Left lung (tissue), 10 donors: ENCODE data around the gene CAMLG. TPM values are rescaled to one million over a fixed set of nuclear protein-coding genes. Genes with fewer than 3 reads are reported as not detected.
"Not testable (repeated sequence)": the region's sequence is repeated elsewhere in the genome, so short reads cannot be mapped to it uniquely, and the experiment has no call there.

Source experiments
- ATAC-seq: fragments of 200-7000 bp; cut with Tn5 transposase; one replicate; pipeline ENCODE4 v1.9.1; 2020; ENCODE audit warnings: moderate library complexity
- DNase-seq, 4 donors: peaks; one replicate each; pipeline ENCODE4 v3.0.0-alpha.2; 2013 to 2020
- H3K27ac ChIP-seq, 2 donors: fragments of 200-600 bp; sonication (generic) in 1 of 2; one replicate each; pipeline versions ENCODE4 v1.5.0 to v1.8.0; 2020 to 2021
- H3K27me3 ChIP-seq, 2 donors: fragments of 200-600 bp; sonication (generic) in 1 of 2; one replicate each; pipeline versions ENCODE4 v1.5.0 to v1.8.0; 2020 to 2021
- H3K36me3 ChIP-seq, 2 donors: fragments of 200-600 bp; sonication (generic) in 1 of 2; one replicate each; pipeline versions ENCODE4 v1.5.0 to v1.8.0; 2020 to 2021
- H3K4me1 ChIP-seq, 2 donors: fragments of 200-600 bp; one replicate each; pipeline ENCODE4 v1.8.0; 2021
- H3K4me3 ChIP-seq, 2 donors: fragments of 200-600 bp; sonication (generic) in 1 of 2; one replicate each; pipeline versions ENCODE4 v1.5.0 to v1.8.0; 2020 to 2021; ENCODE audit warnings: mild to moderate bottlenecking in 1 of 2
- H3K9me3 ChIP-seq, 2 donors: fragments of 200-600 bp; sonication (generic) in 1 of 2; one replicate each; pipeline versions ENCODE4 v1.5.0 to v1.8.0; 2020 to 2021
- CTCF ChIP-seq, 2 donors: fragments of 200-600 bp; sonication (generic) in 1 of 2; IDR thresholded peaks; one replicate each; pipeline versions ENCODE4 v1.5.0 to v1.8.0; 2021; ENCODE audit warnings: antibody characterized with exemption in 2 of 2
- intact Hi-C, 2 donors: fragments of 100-400 bp; cut with DNase I; formaldehyde crosslinking; loops; one replicate each; pipeline versions ENCODE4 v1.11.2 to v1.14.2; 2022
- polyA plus RNA-seq, 6 donors: library from polyadenylated mRNA; unstranded; fragments of 120-200 nt; gene quantifications; one replicate each; pipeline ENCODE4 v1.2.1, GENCODE V29; 2013; ENCODE audit not compliant: insufficient read length in 6 of 6
- total RNA-seq, 2 donors: library from RNA; stranded (reverse); fragmentation: NEBNext Ultra II Directional; extraction: Animal tissue kit (Norgen Biotek cat#: 25700); gene quantifications; one replicate each; pipeline ENCODE4 v1.2.1, GENCODE V29; 2021
- donor health status: DM: no; HTN: yes; CAD: no.
- donor health status: DM: no; HTN: no; CAD: no.

Gene CAMLG
- total and polyA plus RNA-seq, 8 donors = 23.6 to 71.6 (median 67.6) TPM

- peak overlapping the region; percentile 79 to 94 for H3K4me3 ChIP-seq
- no peaks in the 10 kb centered on the region for H3K9me3 ChIP-seq
- DNase-seq = no peak
- TF ChIP-seq CTCF (IDR thresholded peaks at IDR 0.05) = no peak
- peak; percentile 34 for ATAC-seq
- peaks cover 11 to 39% of the 10 kb centered on the region in 2 donors for H3K4me1 ChIP-seq
- no peaks in the 10 kb centered on the region for H3K36me3 ChIP-seq
- H3K27ac ChIP-seq = peak overlapping the region; percentile 34 to 82
- no peaks in the 10 kb centered on the region for H3K27me3 ChIP-seq
- intact Hi-C loops = no loop called here
Observed at GRCh38 chr5:134758176-134758503, 19.8 kb downstream of the CAMLG start.

GRCh38 chr5:134758504-134759341, 20.4 kb downstream of the CAMLG start, which contains the start of gene DDX46:
Gene DDX46 (plus strand): TSS chr5:134758779. CDS start chr5:134758939, 160 bp downstream.
- peak; percentile 78 to 81 for TF ChIP-seq CTCF (IDR thresholded peaks at IDR 0.05)
- H3K27me3 ChIP-seq = no peaks in the 10 kb centered on the region
- ATAC-seq (peak; percentile 100), DNase-seq (peak; percentile 85 to 99 (median 94))
- peak within 1 kb of the TSS; percentile 34 to 82 for H3K27ac ChIP-seq
- H3K4me1 ChIP-seq = peaks cover 11 to 43% of the 10 kb centered on the region in 2 donors
- peaks cover 0 to 4% of the 10 kb centered on the region in 2 donors for H3K36me3 ChIP-seq
- H3K9me3 ChIP-seq = no peaks in the 10 kb centered on the region
- intact Hi-C loops = no loop called here
- peak within 1 kb of the TSS; percentile 79 to 94 for H3K4me3 ChIP-seq

GRCh38 chr5:134767528-134768291, 29.4 kb downstream of the CAMLG start:
- peaks cover 0 to 94% of the 10 kb centered on the region in 2 donors for H3K36me3 ChIP-seq
- H3K4me1 ChIP-seq = not testable (repeated sequence)

GRCh38 chr5:134769206-134769605, 30.9 kb downstream of the CAMLG start:
- ATAC-seq = no peak
- intact Hi-C loops = no loop called here
- H3K36me3 ChIP-seq = peaks cover 0 to 100% of the 10 kb centered on the region in 2 donors
- no peak overlapping the region for H3K27ac ChIP-seq
- no peaks in the 10 kb centered on the region for H3K9me3 ChIP-seq
- no peaks in the 10 kb centered on the region for H3K27me3 ChIP-seq
- H3K4me1 ChIP-seq = no peaks in the 10 kb centered on the region
- TF ChIP-seq CTCF (IDR thresholded peaks at IDR 0.05) = no peak
- no peak for DNase-seq
- H3K4me3 ChIP-seq = no peak overlapping the region

More at GRCh38 chr5:134767528-134768291, 29.4 kb downstream of the CAMLG start:
- H3K4me3 ChIP-seq, DNase-seq, H3K27ac ChIP-seq, ATAC-seq, intact Hi-C loops, H3K9me3 ChIP-seq, H3K27me3 ChIP-seq: not testable (repeated sequence)

- intact Hi-C loops = no loop called here
Observed at GRCh38 chr5:134772461-134773125, 34.2 kb downstream of the CAMLG start.

More at GRCh38 chr5:134772461-134773125, 34.2 kb downstream of the CAMLG start:
- no peaks in the 10 kb centered on the region for H3K27me3 ChIP-seq
- peak overlapping the region in 1 of 2 donors; percentile 13 for H3K27ac ChIP-seq
- no peak for DNase-seq
- no peaks in the 10 kb centered on the region for H3K9me3 ChIP-seq
- no peak overlapping the region for H3K4me3 ChIP-seq
- no peak for ATAC-seq
- no peaks in the 10 kb centered on the region for H3K4me1 ChIP-seq
- H3K36me3 ChIP-seq = peaks cover 0 to 100% of the 10 kb centered on the region in 2 donors
- TF ChIP-seq CTCF (IDR thresholded peaks at IDR 0.05) = no peak
